HL-60 (cell line): ENCODE results near the gene TPPP.
"Not testable (repeated sequence)": the region's sequence is repeated elsewhere in the genome, so short reads cannot be mapped to it uniquely, and the experiment has no call there.

Source experiments
- DNase-seq, 2 experiments: peaks; one replicate each; pipeline ENCODE4 v3.0.0-alpha.2; 2010 to 2020; ENCODE audit warnings: low read depth in 1 of 2, low spot score in 1 of 2
- H3K27ac ChIP-seq: fragments of 250-450 bp; sonication (Bioruptor Pico); replicated peaks from 2 replicates; pipeline ENCODE4 v1.5.1; 2020; ENCODE audit warnings: mild to moderate bottlenecking, moderate library complexity
- H3K27me3 ChIP-seq: fragments of 250-450 bp; sonication (Bioruptor Pico); 2 replicates; pipeline ENCODE4 v1.5.1; 2021; ENCODE audit warnings: mild to moderate bottlenecking, moderate library complexity; ENCODE audit not compliant: insufficient read depth, poor library complexity, severe bottlenecking
- H3K4me3 ChIP-seq: replicated peaks from 2 replicates; pipeline ENCODE4 v1.5.1; 2011; ENCODE audit warnings: mild to moderate bottlenecking, control low read depth, low read length; ENCODE audit not compliant: insufficient read depth
- GABPA ChIP-seq: IDR thresholded peaks from 2 replicates; pipeline ENCODE4 v1.6.1; 2012; ENCODE audit warnings: low read depth
- POLR2AphosphoS5 ChIP-seq: IDR thresholded peaks from 2 replicates; pipeline ENCODE4 v1.6.1; 2012; ENCODE audit warnings: low read depth
- SPI1 ChIP-seq: IDR thresholded peaks from 2 replicates; pipeline ENCODE4 v1.6.1; 2012; ENCODE audit warnings: low read depth, mild to moderate bottlenecking, borderline replicate concordance
- TF ChIP-seq, protein P1 (sequence below): IDR thresholded peaks from 2 replicates; pipeline ENCODE4 v1.6.1; 2012; ENCODE audit warnings: low read depth; ENCODE audit not compliant: insufficient replicate concordance
- TF ChIP-seq, protein P2 (sequence below): IDR thresholded peaks from one replicate; pipeline ENCODE4 v1.5.1; 2011; ENCODE audit warnings: low read length, control low read depth, inconsistent platforms; ENCODE audit not compliant: insufficient read depth

Gene TPPP

DNA sequence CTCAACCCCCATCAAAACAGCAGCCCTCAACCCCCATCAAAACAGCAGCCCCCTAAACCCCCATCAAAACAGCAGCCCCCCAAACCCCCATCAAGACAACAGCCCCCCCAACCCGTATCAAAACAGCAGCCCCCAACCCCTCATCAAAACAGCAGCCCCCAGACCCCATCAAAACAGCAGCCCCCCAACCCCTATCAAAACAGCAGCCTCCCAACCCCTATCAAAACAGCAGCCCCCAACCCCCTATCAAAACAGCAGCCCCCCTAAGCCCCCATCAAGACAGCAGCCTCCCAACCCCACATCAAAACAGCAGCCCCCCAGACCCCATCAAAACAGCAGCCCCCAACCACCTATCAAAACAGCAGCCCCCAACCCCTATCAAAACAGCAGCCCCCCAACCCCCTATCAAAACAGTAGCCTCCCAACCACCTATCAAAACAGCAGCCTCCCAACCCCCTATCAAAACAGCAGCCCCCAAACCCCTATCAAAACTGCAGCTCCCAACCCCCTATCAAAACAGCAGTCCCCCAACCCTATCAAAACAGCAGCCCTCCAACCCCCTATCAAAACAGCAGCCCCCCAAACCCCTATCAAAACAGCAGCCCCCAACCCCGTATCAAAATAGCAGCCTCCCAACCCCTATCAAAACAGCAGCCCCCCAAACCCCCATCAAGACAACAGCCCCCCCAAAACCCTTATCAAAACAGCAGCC lies 1.2 kb downstream of the TPPP start:
- no peak for DNase-seq
- no peaks in the 10 kb centered on the region for H3K27me3 ChIP-seq
- no peak overlapping the region for H3K27ac ChIP-seq
- H3K4me3 ChIP-seq: no peak overlapping the region
- TF ChIP-seq POLR2AphosphoS5: no peak
- no peak for TF ChIP-seq GABPA
- TF ChIP-seq, protein P1, sequence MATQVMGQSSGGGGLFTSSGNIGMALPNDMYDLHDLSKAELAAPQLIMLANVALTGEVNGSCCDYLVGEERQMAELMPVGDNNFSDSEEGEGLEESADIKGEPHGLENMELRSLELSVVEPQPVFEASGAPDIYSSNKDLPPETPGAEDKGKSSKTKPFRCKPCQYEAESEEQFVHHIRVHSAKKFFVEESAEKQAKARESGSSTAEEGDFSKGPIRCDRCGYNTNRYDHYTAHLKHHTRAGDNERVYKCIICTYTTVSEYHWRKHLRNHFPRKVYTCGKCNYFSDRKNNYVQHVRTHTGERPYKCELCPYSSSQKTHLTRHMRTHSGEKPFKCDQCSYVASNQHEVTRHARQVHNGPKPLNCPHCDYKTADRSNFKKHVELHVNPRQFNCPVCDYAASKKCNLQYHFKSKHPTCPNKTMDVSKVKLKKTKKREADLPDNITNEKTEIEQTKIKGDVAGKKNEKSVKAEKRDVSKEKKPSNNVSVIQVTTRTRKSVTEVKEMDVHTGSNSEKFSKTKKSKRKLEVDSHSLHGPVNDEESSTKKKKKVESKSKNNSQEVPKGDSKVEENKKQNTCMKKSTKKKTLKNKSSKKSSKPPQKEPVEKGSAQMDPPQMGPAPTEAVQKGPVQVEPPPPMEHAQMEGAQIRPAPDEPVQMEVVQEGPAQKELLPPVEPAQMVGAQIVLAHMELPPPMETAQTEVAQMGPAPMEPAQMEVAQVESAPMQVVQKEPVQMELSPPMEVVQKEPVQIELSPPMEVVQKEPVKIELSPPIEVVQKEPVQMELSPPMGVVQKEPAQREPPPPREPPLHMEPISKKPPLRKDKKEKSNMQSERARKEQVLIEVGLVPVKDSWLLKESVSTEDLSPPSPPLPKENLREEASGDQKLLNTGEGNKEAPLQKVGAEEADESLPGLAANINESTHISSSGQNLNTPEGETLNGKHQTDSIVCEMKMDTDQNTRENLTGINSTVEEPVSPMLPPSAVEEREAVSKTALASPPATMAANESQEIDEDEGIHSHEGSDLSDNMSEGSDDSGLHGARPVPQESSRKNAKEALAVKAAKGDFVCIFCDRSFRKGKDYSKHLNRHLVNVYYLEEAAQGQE: no peak
- no peak for TF ChIP-seq SPI1
- TF ChIP-seq, protein P2, sequence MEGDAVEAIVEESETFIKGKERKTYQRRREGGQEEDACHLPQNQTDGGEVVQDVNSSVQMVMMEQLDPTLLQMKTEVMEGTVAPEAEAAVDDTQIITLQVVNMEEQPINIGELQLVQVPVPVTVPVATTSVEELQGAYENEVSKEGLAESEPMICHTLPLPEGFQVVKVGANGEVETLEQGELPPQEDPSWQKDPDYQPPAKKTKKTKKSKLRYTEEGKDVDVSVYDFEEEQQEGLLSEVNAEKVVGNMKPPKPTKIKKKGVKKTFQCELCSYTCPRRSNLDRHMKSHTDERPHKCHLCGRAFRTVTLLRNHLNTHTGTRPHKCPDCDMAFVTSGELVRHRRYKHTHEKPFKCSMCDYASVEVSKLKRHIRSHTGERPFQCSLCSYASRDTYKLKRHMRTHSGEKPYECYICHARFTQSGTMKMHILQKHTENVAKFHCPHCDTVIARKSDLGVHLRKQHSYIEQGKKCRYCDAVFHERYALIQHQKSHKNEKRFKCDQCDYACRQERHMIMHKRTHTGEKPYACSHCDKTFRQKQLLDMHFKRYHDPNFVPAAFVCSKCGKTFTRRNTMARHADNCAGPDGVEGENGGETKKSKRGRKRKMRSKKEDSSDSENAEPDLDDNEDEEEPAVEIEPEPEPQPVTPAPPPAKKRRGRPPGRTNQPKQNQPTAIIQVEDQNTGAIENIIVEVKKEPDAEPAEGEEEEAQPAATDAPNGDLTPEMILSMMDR: no peak

DNA sequence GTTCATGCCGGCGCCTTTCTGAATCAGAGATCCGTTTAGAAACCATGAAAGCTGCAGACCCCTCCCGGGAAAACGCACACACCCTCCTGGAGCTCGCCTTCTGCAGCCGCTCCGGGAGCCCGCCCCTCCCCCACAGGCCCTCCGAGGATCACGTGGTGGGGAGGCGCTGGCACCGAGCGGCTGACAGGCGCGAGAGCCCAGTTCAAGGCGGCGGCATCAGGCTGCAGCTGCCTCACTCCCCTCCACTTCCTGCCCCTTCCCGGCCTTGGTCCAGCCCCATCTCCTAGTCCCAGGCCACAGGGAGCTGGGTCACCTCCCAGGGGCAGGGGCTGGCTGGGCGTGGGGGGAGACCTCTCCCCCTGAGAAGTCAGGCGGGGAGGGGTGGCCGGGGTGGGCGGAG lies 2.1 kb downstream of the TPPP start:
- DNase-seq, H3K4me3 ChIP-seq, H3K27ac ChIP-seq, H3K27me3 ChIP-seq: not testable (repeated sequence)

DNA sequence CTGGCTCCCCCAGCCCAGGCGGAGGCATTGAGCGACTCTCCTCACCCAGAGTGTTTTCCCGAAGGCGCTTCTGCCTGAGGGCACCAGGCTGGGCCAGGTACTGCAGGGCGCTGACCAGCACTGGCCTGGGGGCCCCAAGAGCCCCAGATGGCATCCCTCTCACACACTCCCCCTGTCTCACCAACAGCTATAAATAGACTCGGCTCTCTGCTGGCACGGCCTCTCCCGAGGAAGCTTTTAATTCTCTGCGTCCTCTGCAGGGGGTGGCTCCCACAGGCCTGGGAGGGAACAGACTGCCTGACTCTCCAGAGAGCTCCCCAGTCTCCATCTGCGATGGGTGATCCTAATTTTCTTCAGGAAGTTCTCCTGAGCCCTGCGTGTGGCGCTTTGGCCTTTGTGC lies 2.9 kb downstream of the TPPP start:
- not testable (repeated sequence) for H3K27ac ChIP-seq, H3K4me3 ChIP-seq, DNase-seq, H3K27me3 ChIP-seq

DNA sequence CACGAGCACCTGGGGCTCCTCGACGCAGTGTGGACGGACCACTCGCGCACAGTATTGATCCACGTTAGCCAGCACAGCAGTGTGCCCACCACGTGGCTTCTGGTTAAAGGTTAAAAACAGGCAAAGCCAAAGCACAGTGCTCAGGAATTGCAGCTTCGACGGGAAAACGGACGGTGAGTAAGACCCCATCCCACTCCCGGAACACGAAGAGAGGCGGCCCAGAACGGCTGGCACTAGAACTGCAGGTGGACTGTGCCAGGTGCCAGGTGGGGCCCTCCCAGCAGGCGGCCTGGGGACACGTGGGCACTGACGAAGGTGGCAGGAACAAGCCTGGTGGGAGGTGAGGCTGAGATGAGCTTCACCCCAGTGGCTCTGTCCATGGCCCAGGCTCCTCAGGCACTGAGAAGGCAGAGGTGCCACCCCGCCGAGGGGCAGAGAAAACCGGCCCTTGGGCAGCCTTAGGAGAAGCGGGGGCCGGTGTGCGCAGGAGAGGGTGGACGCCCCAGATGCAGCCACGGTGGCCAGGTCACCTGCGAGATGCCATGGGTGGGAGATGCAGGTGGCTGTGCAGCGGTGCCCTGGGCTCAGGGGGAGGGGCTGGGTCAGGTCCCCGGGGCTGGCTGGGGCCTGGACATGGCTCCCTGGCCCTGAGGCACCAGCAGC lies 4.7 kb downstream of the TPPP start:
- not testable (repeated sequence) for H3K27me3 ChIP-seq

DNA sequence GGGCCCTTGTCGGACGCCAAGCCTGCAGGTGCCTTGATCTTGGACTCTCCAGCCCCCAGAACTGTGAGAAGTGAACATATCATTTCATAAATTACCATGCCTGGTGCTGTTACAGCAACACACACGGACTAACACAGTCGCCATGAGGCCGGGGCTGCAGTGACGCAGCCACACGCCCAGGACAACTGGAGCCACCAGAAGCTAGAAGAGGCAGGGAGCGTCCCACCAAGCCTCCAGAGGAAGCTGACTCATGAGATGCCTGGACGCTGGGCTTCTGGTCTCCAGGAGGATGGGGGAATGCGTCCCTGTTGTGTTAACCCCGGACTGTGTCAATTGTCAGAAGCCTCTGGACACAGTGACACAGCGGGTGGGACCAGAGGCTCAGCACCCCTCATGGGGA lies 6.2 kb downstream of the TPPP start:
- DNase-seq: not testable (repeated sequence)

More for the DNA sequence above, 4.7 kb downstream of the TPPP start:
- H3K27ac ChIP-seq, H3K4me3 ChIP-seq, DNase-seq: not testable (repeated sequence)

DNA sequence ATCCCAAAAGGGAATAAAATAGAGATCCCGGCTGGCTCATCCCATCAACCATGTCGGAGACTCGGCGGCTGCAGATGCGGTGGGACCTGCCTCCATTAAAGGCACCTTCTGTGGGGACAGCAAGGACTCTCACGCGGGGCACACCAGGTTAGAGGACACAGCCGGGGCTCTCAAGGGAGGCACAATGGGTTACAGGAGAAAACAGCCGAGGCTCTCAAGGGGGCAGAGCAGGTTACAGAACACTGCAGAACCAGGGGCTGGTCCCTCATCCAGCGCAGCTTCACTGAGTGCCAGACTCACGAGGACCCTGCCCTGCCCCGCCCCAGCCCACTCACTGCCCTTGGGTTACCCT lies 7.0 kb downstream of the TPPP start:
- H3K27me3 ChIP-seq, DNase-seq, H3K27ac ChIP-seq, H3K4me3 ChIP-seq: not testable (repeated sequence)

More for the DNA sequence above, 6.2 kb downstream of the TPPP start:
- not testable (repeated sequence) for H3K4me3 ChIP-seq, H3K27me3 ChIP-seq, H3K27ac ChIP-seq

DNA sequence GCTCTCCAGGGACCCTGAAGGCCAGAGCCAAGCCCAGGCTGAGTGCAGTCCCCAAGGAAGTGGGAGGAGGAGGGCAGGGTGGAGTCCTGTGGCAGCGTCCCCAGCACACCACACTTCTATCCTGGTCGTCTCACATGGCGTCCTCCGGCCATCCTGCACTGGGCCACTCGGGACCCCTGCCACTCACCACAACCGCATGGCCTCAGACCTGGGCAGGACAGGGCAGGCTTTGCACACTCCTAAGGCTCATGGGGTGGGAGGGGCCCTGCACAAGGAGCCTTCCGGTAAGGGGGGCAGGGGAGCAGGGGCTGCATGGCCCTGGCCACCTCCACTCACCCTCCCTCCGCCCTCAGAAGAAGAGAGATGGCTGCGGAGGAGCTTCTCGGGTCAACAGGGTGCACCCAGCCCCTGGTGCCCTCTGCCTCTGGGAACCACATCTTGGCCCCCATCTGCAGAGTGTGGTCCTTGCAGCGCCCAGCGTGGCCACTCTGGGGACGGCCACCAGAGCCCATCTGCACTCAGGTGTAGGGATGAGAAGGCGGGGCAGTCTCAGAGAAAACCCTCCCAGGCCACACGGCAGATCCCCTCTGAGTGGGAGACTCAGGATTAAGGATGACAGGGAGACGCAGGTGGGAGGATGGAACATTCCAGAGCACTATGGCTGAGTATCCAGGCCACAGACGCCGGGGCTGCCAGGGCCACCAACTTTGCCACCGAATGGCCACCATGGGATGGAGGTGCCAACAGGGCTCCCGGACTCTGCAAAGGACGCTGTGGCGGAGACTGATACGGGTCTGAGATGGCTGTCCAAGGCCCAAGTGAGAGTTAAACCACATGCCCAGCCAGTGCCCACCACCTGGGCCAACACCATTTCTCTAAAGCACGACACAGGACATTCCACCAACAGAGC lies 7.6 kb downstream of the TPPP start:
- TF ChIP-seq GABPA (no peak), SPI1 (no peak), POLR2AphosphoS5 (no peak)
- TF ChIP-seq, protein P1: no peak
- TF ChIP-seq, protein P2: no peak
- Histone ChIP-seq H3K4me3 (no peak overlapping the region), H3K27me3 (no peaks in the 10 kb centered on the region), H3K27ac (no peak overlapping the region)
- DNase-seq: no peak
